Measurements from ENCODE around the gene OTOA.

The OTOA gene

GRCh38 chr16:21663889-21664647, at the start of gene OTOA:
Gene OTOA, plus strand, starts transcription at chr16:21663968. Its CDS starts 14,547 bp downstream, at chr16:21678515.
- DNase-seq (ENCODE audit: low read depth): no peak
- no peak within 1 kb of the TSS for H3K4me3 ChIP-seq (ENCODE audit: low read length)

DNA sequence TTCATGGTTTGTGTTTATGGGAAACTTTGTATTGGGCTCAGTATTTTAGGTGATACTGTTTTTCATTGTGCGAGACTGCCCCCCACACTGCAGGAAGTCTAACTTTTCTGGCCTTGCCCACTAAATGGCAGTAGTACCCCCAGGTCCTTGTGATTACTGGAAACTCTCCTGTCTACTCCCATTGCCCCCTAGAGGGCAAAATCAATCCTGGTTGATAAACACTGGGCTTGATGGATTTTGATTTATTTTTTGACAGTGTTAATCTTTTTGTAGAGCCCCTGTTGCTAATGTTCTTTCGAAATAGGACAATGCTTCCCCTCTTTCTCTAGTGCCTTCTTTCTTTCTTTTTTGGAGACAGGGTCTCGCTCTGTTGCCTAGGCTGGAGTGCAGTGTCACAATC, 48.9 kb upstream of the OTOA start:
- H3K4me3 ChIP-seq (ENCODE audit: low read length): no peak overlapping the region
- DNase-seq (ENCODE audit: low read depth): no peak
- TF ChIP-seq CTCF (IDR thresholded peaks at IDR 0.05; ENCODE audit: insufficient read depth, low read depth, low read length, missing control alignments): peak; percentile 9

More at GRCh38 chr16:21663889-21664647, at the start of gene OTOA:
- no peak for TF ChIP-seq CTCF (IDR thresholded peaks at IDR 0.05; ENCODE audit: insufficient read depth, low read depth, low read length, missing control alignments)

GRCh38 chr16:21617607-21618006, 46.2 kb upstream of the OTOA start:
- no peak for TF ChIP-seq CTCF (IDR thresholded peaks at IDR 0.05; ENCODE audit: insufficient read depth, low read depth, low read length, missing control alignments)
- no peak for DNase-seq (ENCODE audit: low read depth)

GRCh38 chr16:21618281-21618680, 45.5 kb upstream of the OTOA start:
- no peak overlapping the region for H3K4me3 ChIP-seq (ENCODE audit: low read length)
- no peak for TF ChIP-seq CTCF (IDR thresholded peaks at IDR 0.05; ENCODE audit: insufficient read depth, low read depth, low read length, missing control alignments)
- DNase-seq (ENCODE audit: low read depth): no peak

More at GRCh38 chr16:21617607-21618006, 46.2 kb upstream of the OTOA start:
- H3K4me3 ChIP-seq (ENCODE audit: low read length): no peak overlapping the region

DNA sequence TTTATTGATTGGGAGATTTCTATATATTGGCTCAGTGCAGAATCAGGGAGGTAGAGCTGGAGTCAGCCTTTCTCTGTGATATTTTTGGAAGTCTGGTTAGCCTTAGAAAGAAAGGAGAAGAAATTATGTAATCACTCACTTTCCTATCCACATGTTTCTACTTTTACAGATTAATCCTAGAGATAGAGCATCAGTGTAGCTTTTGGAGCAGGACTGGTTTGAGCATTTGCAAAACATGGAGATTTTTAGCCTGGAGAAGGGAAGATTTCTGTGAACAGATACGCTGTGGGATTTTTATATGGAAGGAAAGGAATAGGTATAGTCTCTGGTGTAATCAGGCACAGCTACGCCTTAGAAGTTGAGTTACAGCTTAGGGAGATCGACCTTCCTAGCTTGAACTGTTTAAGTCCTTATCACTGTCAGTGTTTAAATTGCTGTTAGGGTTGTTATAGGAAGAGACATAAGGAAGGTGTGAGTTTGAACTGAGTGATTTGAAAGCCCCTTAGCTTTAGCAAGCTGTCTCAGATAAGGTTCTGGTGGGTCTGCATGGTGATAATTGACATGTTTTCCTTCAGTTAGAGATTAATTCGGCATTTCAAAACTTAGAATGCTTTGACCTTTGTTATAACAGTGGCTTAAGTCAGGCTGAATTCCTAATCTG, 43.9 kb upstream of the OTOA start:
- DNase-seq (ENCODE audit: low read depth): no peak
- no peak overlapping the region for H3K4me3 ChIP-seq (ENCODE audit: low read length)
- no peak for TF ChIP-seq CTCF (IDR thresholded peaks at IDR 0.05; ENCODE audit: insufficient read depth, low read depth, low read length, missing control alignments)

- no peak for DNase-seq (ENCODE audit: low read depth)
- TF ChIP-seq CTCF (IDR thresholded peaks at IDR 0.05; ENCODE audit: insufficient read depth, low read depth, low read length, missing control alignments): no peak
- H3K4me3 ChIP-seq (ENCODE audit: low read length): no peak overlapping the region
These were observed 43.2 kb upstream of the OTOA start for GRCh38 chr16:21620592-21620991.

Data from epithelial cell of esophagus (primary cell).